ENCODE results near the gene GORASP1. TPM values are rescaled to one million over a fixed set of nuclear protein-coding genes. Genes with fewer than 3 reads are reported as not detected.

The GORASP1 gene
- polyA plus RNA-seq (ENCODE audit: insufficient read depth in 1 of 5, insufficient read length in 5 of 5, low replicate concordance in 1 of 5), result 10 to 100 TPM; 52.8 to 72.8 (median 71.8) TPM
- long read RNA-seq, donor 1, transcript GORASP1-201 (9 exons, 3,722 nt), result major isoform, 5 of 15 reads
- long read RNA-seq, donor 1, partial matches to known transcripts, result 7 of 15 reads
- long read RNA-seq, donor 1, other reads (novel, unspliced or antisense), result 0 of 15 reads
- long read RNA-seq, donor 2, partial matches to known transcripts, result 0 of 2 reads
- long read RNA-seq, donor 2, other reads (novel, unspliced or antisense), result 0 of 2 reads
- long read RNA-seq, donor 3, partial matches to known transcripts, result 8 of 12 reads
- long read RNA-seq, donor 3, other reads (novel, unspliced or antisense), result 0 of 12 reads
- long read RNA-seq, donor 4, partial matches to known transcripts, result 0 of 5 reads
- long read RNA-seq, donor 4, other reads (novel, unspliced or antisense), result 0 of 5 reads
- long read RNA-seq, donor 5, partial matches to known transcripts, result 5 of 11 reads
- long read RNA-seq, donor 5, other reads (novel, unspliced or antisense), result 0 of 11 reads
- long read RNA-seq, donor 6, transcript GORASP1-201 (9 exons, 3,722 nt), result major isoform, 11 of 23 reads
- long read RNA-seq, donor 6, partial matches to known transcripts, result 10 of 23 reads
- long read RNA-seq, donor 6, other reads (novel, unspliced or antisense), result 0 of 23 reads
- long read RNA-seq, donor 7, partial matches to known transcripts, result 0 of 20 reads
- long read RNA-seq, donor 7, other reads (novel, unspliced or antisense), result 14 of 20 reads
- long read RNA-seq, donor 8, partial matches to known transcripts, result 0 of 2 reads
- long read RNA-seq, donor 8, other reads (novel, unspliced or antisense), result 0 of 2 reads

DNA sequence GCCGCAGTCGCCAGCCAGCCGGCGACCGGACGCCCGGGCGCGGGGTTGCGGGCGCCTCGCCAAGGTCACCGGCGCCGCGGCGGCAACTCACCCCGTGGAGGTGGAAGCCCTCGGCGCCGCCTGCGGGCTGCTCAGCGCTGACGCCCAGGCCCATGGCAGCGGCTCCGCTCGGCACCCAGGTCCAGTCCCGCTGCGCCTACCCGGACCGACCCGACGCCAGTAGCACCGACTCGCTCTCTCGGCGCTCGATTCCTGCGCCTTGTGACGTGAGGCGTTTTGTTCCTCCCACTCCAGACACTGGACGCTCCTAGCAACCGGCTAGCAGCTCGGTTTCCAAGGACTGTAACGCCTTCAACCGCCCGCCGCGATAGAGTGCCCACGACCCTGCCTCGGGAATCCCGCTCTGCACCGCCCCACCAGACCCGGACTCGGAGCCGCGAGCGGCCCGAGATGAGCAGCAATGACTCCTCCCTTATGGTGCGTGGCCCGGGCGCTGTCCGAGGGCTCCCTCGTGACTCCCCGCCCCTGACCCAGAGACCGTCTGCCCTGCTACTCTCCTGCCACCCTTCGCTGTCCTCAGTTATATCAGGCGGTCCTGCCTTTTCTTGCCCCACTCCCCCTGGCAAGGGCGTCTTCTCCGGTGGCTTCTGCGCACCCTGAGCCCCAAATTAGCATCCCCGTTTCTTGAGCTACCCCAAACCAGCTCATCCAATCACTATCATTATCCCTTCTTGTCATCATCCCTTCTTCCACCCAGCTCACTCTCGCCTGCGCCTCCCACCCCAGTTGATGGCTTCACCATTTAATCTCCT lies at the start of gene GORASP1, which contains the start of gene TTC21A:
Gene GORASP1 (minus strand): TSS at position 240 of the 812 bp plus-strand sequence. CDS start 86 bp downstream, at position 154.
Gene TTC21A (plus strand): TSS at position 293 of the 812 bp plus-strand sequence. CDS start 158 bp downstream, at position 451.
- peak; percentile 92 for DNase-seq

DNA sequence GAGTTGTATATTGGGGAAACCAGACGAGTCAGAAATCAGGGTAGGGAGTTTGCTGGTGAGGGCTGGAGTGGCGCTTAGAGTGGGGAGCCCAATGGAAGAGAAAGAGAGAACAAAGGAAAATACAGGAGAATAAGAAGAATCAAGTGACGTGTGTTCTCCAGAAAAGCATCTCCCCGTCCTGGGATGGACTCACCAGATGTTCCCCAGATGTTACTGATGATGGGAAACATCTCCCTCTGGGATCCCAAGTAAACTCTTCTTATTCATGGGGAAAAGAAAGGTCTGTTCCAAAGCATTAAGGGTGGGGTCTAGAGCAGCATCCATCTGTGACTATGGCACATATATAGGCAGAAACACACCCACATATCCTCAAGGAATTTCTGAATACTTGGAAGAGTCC lies 49.0 kb upstream of the GORASP1 start:
- no peak for DNase-seq

DNA sequence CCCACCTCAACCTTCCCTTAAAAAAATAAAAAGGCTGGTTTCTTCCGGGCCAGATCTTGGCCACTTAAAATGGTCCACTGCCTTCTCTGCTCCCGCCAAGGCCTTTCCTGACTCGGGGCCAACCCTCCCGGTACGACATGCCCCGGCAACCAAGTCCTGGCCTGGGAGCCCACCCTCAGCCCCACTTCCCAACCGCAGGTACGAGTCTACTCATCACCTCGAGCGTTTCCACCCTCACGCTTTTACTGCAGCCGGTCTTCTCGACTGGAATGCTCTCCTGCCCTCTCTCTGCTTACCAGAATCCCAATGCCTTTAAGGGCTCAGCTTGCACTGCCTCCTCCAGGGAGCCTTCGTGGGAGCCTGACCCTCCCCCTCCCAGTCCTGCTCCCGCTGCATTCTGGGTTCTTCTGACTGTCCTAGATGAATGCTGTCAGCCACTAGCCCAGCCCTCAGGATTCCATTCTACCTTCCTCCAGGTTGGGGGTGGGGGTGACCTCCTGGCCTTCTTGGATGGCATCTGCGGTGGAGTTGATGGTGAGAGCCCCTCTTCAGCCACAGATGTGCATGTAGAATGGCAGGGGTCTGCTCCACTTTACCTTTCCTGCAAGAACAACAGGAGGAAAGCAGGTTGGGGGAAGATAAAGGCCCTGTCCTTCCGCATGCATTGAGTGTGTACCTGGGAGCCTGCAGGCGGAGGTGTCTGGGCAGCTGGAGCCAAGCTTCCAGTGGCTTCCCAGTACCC lies 47.0 kb upstream of the GORASP1 start:
- no peak for DNase-seq

DNA sequence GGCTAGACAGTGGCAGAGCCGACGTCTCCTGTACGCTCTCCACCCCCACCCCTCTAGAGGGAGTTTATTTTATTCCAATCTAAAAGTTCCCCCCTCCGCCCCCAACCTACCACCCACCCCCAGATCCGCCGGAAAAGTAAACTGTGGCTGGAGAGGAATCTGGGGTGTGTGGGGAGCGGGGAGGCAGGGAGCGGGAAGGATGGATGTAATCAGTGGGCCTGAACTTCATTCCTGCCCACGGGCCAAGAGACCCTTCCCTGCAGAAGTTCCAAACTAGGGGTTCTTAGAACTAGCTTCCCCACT lies 46.5 kb upstream of the GORASP1 start:
- no peak for DNase-seq

DNA sequence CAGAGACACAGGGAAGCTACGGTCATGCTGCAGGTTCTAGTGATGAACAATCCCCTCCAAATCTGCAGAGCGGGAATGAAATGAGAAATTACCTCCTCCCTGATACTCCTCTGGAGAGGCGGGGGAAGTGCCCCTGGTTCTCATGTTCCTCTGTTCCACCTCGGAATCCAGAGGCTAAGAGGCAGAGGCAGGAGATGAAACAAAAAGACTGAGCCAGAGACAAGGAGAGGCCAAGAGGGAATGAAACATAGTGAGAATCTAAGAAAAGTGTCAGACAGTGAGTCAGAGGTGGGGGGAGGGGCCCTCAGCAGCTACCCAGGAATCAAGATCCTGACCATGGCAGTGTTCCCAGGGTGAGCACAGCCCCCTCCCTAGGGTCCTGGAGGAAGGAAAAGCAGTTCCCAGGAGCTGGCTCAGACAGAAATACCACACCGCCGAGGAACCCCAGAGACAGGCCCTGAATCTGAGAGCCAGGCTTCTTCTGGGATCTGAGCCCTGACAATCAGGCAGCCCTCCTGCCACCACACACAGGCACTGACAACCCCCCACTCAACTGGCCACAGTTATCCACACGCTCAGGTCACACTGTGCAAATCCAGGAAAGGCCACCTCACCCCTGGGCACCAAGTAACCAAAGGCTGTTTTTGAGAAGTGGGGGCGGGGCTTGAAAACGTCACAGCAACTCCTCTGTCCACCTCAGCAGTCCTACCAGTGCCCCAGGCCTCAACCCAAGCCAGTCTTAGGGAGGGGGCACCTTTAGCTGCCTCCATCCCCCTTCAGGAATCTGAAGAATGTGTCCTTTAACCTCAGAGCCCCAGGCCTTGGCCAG lies 43.6 kb upstream of the GORASP1 start:
- DNase-seq, result peak; percentile 85 to 88

DNA sequence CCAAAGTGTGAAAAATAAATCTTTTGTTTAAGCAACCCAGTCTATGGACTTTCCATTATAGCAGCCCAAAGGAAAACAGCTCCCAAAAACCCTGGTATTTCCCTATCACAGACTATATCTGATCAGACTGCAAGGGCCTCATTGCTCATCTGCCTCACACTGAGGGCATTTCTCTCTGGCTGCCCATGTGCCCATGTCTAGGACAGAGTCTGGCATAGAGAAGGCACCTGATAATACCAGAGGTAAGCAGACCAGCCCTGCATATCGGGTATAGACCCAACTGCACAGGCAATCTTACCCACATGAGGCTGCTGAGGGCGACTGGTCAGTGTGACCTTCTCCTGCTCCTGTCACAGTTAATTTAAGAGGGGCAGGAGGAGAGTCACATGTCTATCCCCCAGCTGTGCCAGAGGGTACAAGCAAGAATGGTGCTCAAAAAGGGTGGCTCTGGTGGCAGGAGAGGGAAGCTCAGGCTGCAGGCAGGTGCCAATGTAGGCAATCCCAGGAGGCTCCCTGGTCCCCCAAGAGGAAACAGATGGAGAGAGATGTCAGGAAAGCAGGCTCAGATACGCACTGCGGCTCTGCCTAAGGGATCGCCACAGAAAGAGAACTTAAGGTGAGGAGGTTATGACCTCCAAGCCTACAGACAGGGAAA lies 42.8 kb upstream of the GORASP1 start:
- no peak for DNase-seq

DNA sequence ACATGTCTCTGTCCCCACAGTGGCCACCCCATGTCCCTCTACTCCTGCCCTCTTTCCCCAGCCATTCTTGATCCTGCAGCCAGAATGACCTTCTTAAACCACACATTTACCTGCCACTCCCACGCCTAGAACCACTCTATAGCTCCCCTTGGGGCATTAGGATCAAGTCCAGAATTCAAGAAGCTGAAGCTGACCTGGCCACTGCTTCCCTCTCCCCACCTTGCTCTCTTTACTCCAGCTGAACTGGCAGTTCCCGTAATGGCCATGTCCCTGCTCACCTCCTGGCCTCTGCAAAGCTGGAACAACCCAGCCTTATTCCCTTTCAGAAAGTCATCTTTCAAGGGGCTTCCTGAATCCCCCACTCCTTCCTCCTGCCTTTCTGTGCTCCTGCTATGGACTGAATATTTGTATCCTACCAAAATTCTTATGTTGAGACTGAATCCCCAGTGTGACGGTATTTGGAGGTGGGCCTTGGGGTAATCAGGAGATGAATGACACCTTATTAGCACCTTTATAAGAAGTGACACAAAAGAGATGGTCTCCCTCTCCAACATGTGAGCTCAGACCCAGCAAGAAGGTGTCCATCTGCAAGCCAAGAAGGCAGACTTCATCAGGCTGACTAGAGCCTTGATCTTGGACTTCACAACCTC lies 42.2 kb upstream of the GORASP1 start:
- no peak for DNase-seq

DNA sequence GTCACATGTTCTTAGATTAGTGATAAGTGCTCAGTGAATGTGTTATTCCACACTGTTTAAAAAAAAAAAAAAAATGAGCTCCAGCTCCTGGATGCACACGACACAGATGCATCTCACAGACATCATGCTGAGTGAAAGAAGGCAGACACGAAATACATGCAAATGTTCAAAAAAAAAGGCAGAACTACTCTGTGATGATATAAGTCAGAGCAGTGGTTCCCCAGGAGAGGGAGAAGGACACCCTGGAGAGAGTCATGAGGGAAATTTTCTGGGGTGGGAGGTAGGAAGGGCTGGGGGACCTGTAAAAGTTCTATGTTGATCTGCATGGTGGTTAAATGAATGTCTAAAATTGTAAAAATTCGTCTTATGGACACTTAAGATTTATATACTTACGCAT lies 41.6 kb upstream of the GORASP1 start:
- DNase-seq, result no peak

DNA sequence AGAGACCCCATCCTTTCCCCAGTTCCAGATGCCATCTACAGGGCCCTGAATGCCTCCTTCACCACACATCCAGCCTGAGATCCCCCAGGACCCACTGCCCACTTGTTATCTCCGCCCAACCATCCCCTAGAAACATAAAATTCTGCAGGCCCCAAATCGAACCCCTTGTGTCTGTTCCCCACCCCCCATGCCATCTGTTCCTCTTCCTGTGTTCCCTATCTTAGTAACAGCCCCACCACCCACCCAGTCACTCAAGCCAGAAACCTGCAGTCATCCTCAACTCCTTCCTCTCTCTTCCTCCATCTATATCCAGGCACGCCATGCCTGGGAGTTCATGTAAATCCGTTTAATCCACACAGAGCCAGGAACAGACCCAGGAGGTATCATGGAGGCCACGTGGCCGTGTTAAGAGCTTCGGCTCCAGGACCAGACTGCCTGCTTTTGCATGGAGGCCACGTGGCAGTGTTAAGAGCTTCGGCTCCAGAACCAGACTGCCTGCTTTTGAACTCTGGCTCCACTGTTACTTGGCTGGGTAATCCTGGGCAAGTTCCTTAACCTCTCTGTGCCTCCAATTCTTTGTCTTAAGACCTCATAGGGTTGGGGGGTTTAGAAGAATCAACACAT lies 41.1 kb upstream of the GORASP1 start:
- no peak for DNase-seq

DNA sequence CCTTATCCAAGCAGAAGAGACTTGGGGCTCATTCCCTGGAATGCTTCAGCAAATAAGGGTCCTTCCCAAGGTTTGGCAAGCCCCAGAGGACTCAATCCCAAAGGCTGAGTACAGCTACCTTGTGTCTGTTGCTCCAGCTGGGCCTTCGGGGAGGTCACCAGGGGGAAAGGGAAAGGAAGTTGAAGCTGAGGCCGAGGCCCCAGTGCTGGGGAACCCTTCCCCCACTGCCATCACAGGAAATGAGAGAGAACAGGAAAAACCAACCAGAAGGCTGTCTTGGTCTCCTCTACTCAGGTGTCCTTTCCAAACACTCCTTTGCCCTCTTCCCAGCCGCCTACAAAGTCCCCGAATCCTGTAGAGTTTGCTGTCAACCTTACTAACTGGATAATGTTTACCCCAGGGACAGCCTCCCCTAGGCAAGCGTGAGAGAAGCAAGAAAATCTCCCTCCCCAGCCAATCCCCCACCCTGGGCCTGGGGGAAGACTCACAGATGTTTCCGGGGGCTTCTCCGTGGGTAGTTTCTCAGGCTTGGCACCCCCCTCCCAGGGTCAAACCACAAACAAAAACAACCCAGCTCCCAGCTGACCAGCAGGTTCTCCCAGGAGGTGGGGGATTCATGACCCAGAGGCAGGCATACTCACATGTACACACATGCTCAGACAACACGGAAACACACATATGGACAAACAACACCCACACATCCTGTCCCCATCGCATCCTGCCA lies 40.4 kb upstream of the GORASP1 start:
- DNase-seq, result no peak

DNA sequence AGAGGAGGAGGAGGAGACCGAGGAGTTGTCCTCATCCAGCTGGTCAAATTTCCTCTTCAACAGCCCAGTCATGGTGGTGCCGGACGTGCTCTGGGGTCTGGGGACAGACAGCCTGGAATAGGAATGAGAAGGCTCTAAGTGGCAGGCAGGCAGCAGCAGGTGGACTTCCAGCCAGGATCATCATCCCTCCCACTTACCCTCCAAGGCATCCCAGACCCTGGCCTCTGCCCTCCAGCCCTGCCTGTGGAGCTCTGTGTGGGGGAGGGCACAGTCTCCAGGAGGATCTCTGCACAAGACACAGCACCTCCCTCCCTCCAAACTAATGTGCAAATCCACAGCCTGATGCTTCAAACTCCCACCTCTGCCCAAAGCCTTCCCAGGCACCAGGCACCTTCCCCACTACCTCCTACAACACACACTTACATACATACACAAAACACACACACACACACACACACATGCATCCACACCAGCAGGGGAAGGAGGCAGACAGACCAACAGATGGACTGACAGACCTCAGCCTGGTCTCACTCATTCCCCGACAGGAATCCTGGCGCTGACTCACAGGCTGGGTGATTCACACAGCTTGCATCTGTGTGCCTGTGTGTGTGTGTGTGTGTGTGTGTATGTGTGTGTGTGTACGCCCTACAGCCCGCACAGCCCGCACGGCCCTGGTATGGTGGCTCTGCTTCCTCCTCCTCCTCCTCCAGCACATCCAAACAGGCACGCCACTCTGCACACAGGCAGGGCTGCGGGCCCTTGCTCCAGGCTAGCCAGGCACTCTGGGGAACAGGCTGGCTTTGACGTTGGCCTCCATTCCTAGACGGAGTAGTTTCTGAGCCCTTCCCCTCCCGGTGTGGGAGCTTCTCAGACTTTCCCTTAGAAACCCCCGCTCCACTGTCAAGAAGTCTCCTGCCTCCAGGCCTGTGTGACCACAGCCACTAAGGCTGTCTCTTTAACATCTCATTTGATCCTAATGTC lies 39.5 kb upstream of the GORASP1 start:
- DNase-seq, result no peak

DNA sequence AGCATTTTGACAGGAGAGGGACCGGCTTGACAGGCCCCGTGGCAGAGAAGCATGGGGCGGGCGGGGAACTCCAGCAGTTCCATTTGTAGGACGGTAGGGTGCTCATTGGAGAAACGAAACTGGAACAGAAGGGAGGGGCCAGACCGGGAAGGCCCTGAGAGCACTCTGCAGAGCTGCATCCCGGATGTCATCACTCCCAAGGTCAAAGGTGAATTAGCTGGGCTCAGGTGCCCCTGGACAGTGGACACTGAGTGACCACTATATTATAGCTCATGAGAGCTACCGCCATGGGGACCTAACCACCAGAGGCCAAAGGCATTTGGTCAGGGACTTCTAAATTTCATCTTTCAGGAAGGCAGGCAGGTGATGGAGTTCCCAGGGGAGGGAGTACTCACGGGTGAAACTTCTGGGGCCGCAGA lies 38.7 kb upstream of the GORASP1 start:
- no peak for DNase-seq

DNA sequence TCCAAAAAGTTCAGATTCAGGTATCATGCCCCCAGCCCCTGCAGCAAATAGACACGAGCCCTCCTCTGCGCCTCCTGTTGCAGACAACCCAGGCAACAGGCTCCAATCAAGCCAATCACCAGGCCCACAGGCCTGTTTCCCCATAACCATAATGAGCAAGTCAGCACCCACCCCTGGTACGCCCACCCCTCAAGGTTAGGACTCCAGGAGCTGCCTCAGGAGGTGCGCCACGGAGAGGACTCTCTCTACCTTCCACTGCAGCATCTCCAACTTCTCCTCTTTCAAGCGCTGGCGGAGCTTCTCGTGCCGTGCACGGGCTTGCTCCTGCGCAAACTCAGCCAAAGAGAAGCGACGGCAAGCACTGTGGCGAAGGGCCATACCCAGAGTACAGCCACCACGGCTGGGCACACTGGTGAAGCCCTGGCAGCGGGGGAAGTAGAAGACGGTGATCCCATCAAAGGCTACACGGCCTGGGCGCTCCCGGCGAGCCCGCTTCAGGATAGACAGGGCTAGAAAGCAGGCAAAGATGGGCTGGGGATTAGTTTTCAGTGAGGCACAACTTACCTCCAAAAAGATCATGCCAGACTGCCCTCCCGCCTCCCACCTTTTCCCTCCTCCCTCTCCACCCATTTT lies 37.4 kb upstream of the GORASP1 start:
- DNase-seq, result no peak

DNA sequence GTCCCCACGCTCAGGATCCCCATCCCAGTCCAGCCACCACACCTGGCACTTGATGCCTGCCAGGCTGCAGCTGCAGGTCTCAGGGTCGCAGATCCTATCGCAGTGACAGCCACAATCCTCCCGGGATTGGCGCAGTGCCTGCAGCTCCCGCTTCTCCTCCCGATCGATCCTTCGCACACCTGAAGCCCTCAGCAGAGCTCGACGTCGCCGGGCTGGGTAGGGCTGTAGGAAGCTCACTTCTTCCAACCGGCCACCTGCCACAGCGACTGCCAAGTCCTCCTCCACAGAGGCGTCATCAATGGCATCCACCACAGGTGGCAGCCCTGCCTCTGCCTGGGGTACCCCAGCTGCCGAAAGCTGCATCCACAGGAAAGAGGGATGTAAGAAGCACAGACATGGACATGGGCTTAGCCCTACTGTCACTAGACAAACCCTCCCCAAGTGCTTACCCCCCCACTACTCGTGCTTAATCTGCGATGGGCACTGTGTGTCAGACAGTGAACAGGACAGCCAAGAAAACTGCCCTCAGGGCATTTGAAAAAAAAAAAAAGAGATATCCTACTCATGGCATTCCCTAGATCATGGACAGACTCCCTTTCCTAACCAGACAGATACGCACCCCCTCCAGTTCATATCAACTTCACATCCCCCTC lies 36.8 kb upstream of the GORASP1 start:
- DNase-seq, result no peak

DNA sequence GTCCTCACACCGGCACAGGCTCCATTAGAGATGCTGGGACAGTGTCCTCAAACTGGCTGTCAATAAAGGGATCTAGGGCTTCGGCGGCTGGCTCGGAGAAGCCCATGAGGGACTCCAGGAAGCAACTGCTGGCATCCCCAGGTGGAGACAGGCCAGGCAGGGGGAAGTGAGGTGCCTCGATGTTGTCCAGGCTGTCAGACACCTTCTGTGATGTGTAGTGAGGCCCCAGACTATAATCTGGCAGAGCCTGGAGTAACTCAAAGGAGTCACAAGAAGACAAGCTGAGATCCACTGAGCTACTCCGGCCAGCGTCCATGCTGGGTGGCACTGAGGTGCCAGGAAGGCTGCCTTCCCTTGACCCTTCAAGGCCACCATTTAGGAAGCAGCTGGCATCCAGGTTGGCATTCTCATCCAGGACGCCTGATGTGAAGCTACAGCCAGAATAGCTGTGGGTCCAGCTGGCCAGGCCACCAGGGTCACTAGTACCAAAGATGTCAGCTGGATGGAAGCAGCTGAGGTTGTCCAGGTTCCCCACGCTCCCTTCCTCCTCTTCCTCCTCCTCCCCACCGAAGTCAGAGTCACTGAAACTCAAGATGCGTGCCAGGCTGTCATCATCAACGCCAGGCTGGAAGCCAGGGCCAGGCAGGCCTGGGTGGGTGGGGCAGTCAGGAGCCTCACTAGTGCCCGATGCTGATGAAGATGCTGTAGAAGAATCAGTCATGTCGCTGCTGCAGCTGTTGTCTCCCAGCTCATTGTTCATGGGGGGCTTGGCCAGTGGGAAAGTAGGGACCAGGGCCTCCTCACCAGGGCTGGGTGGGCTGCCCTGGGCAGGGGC lies 35.8 kb upstream of the GORASP1 start:
- DNase-seq, result no peak
